HG03460 (cell line): ENCODE data around the gene TMEM191C.
A peak's percentile ranks its signal among the peaks of the same experiment; 100 is the strongest.
"Not testable (repeated sequence)": the region's sequence is repeated elsewhere in the genome, so short reads cannot be mapped to it uniquely, and the experiment has no call there.

Experiments used
- ATAC-seq: cut with Tn5 transposase; IDR thresholded peaks from one replicate; pipeline ENCODE4 v1.9.1; 2021; ENCODE audit not compliant: unreplicated experiment

TMEM191C gene

DNA sequence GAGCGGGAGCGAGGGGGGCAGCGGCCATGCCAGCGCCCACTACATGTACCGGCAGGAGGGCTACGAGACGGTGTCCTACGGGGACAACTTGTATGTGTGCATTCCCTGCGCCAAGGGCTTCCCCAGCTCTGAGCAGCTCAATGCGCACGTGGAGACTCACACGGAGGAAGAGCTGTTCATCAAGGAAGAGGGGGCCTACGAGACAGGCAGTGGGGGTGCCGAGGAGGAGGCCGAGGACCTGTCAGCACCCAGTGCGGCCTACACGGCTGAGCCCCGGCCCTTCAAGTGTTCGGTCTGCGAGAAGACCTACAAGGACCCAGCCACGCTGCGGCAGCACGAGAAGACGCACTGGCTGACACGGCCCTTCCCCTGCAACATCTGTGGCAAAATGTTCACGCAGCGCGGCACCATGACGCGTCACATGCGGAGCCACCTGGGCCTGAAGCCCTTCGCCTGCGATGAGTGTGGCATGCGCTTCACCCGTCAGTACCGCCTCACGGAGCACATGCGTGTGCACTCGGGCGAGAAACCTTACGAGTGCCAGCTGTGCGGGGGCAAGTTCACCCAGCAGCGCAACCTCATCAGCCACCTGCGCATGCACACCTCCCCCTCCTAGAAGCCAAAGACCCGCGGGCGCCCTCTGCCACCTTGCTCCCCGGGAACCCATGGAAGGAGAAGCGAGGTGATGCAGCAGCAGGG is 20.9 kb upstream of the TMEM191C start:
- no peak for ATAC-seq

DNA sequence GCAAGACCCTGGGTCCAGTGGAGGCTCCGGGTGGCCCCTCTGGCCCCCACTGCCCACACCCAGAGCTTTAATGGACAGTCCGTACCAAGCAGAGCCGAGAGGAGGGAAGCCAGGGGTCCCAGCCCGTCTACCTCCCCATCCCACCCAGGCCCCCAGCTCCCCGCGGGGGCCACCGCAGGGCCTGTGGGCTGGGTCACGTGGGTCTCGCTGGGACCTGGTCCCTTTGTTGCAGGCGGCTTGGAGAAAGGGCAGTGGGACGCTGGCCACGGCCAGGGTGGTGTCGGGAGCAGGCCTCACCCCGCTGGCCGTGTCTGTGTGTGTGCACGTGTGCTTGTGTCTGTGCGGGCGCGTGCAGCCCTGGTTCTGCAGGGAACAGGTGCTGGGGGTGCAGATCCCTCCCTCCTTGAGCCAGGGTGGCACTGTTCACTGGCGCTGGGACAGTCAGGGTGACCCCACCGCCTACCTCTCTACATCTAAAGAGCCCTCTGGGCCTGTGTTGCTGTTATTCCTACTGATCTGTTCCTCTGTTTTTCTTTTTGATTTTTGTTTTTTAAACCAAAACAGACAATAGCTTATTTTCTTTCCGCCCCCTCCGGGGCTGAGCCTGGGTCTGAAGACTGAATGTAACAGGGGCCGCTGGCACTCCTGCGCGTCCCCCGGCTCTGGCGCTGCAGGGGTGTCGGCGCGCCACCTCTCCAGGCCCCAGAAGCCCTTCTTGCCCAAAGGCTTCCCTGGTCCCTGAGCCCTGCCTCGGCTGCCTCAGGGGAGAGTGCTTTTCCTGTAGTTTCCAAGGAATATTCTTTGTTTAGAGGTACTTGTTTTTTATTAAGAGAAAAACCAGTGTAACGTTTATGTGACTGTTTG is 20.1 kb upstream of the TMEM191C start:
- ATAC-seq: no peak

DNA sequence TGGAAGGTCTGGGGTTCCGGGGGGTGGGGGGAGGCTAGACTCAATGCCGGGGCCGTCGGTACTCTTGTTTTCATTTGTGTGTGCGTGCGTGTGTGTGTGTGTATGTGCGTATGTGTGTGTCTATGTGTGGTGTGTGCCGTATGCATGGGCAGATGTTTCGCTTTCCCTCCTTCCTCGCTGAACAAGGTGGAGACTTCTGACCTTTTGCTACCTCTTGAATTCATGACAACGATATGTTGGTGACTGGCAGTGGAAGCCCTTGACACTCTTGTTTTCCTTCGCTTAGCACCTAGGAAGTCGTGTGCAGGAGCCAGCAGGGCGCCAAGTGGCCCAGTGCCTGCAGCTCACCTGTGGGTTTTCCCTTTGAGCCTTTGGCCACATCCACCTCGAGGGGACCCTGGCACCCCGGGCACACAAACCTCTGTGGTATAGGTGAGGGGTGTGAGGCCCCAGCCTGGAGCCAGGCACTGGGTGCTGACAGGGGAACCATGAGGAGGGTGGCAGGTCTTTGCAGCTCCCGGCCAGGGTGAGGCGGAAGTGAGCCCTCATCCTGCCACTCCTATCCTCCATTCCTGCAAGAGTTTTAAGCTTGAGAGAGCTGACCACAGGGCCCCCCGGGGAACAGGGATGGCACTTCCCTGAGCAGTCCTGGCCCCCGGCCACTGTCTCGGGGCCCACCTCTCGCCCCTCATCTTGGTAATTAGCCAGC is 19.3 kb upstream of the TMEM191C start:
- no peak for ATAC-seq

DNA sequence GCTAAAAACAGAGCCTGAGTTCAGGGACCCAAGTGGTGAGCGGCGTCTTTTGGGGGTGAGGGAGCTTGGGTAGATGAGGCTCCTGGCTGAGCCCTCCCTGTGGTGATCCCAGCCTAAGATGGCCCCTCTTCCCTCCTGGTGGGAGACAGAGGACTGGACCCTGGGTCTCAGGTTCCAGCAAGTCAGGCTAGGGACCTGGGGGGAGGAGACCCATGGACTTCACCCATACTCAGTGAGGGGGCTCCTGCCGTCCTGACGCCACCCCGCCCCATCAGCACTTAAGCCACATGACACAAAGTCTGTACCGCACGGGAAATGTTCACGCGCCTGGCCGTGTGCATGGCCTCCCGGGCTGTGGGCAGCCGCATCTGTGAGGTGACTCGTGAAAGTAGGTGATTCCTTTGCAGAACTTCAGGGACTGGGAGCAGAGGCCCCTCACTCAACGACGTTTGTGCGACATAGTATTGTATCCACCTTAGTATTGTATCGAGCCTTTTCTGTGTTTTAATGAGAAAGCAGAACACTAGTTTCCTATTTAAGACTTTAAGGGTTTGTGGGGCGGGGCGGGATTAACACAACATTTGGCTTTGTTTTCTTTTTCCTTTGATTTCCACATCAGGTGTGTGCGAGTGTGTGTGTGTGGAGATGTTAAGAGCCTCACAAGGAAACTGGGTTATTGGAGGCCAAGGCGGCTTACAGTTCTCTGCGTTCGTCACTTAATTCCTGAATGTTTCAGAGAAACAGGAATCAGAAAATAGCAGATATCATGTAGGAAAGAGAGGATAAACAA is 18.4 kb upstream of the TMEM191C start:
- ATAC-seq: no peak

GRCh38 chr22:21449531-21450319 is 17.5 kb upstream of the TMEM191C start:
- ATAC-seq: no peak

- no peak for ATAC-seq
Measured at GRCh38 chr22:21450320-21450831, 16.8 kb upstream of the TMEM191C start.

GRCh38 chr22:21450858-21451353 is 16.3 kb upstream of the TMEM191C start:
- ATAC-seq: no peak

DNA sequence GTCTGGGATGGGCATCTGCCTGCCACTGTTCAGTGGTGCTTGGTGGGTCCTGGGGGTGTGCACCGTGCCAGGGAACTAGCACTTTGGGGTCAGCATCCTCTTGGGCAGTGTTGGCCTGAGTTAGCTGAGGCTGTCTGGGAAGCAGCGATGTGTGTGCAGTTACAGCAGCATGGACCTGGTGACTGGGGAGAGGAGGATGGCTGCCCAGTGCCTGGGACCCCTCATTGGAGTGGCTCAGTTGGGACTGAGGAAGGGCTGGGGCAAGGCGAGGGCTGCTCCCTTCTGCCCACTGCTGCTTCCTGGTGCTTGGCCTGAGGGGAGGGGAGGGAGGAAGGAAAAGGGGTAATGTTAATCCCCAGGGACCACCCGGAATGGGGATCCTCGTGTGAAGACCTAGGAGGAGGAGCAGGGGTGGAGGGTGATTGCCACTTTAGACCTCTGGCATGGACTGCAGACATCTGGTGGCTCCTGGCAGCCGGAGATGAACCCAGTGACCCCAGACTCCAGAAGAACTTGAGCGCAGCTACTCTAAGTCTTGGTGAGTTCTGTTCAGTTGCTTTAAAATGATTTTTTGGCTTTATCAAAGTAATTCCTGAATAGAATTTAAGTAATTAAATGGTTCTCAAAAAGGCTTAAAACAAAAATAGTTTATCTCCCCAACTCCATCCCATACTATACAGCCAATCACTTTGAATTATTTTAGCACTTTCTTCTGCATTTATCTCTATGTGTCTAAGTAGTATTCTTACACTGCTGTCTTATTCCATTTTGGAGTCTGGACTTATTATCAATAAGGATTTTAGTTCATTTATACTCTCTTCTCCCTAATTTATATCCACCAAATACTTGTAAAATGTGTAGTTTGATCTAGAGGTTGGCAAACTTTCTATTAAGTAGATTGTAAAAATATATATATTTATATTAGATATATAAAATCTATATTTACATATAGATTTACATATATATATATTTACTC is 15.4 kb upstream of the TMEM191C start:
- no peak for ATAC-seq

- not testable (repeated sequence) for ATAC-seq
Measured at GRCh38 chr22:21452666-21453065, 14.5 kb upstream of the TMEM191C start.

DNA sequence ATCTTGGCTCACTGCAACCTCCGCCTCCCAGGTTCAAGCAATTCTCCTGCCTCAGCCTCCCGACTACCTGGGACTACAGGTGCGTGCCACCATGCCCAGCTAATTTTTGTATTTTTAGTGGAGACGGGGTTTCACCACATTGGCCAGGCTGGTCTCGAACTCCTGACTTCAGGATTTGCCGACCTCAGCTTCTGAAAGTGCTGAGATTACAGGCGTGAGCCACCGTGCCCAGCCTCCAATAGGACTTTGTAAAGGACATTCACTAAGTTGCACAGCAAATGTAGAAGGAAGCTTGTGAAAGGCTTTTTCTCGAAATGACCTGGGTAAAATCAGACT is 12.2 kb upstream of the TMEM191C start:
- not testable (repeated sequence) for ATAC-seq

DNA sequence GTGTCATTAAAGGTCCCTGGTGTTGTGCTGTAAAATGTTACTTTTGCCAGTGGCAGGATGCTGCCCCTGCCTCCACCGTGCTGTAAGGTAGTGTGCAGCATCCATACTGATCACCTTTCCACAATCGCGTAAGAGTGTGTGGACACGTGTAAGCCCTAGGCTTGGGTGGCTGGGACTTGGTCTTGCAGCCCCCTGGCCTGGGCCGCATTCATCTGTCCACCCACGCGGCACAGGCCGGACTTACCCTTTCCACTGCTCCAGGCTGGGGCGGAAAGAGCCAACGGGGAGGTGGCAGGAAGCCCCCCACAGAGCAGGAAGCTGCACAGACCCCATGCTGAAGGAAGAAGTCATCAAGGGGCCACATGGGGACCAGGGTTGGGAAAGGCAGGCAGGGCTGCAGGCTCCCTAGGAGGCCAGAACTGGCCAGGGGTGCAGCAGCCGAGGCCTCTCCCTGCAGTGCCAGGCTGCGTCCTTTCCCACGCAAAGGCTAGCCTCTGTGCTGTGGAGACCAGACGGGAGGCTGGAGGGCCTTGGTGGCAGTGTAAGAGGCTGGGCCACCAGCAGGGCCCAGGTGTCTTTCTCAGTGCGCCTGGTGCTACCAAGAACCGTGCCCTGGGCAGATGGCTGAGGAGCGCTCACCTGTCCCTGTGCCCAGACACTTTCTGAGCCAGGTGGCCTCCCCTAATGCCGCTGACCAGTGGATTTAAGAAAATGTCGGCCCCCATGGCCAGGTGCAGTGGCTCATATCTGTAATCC is 11.7 kb upstream of the TMEM191C start:
- ATAC-seq: no peak

GRCh38 chr22:21457023-21457787 is 10.0 kb upstream of the TMEM191C start:
- ATAC-seq: no peak

- ATAC-seq: not testable (repeated sequence)
Measured at GRCh38 chr22:21462672-21463071, 4.5 kb upstream of the TMEM191C start.

DNA sequence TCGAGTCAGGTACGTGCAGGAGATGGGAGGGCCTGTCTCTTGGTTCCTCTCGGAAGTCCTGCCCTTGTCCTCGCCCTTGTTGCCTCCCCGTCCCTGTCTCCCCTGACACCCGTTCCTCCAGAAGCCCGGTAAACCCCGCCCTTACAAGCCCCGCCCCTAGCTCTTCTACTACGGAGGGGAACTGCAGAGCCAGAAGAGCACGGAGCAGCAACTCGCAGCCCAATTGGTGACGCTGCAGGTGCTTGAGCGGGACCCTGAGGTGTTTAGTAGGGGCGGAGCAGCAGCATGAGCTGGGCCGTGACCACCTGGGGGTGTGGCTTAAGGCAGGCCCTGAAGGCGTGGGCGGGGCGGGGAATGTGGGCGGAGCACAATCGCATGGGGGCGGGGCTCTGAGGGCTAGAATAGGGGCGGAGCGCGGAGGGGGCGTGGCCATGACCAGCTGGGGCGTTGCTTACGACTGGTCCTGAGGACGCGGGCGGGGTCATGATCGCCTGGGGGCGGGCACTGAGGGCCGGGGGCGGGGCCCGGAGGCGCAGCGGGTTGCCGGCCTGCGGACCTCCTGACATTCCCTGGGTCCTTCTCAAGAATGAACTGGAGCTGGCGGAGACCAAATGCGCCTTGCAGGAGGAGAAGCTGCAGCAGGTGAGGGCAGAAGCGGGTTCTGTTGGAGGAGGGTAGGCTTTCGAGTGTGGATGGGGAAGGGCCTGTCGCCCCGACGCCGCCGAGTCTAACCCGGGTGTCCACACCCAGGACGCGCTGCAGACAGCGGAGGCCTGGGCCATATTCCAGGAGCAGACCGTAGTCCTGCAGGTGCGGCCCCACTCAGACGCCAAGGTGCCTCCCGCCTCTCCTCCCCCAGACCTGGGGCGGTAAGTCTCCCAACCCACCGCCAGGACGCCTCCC is 1.3 kb downstream of the TMEM191C start:
- peak; percentile 77 for ATAC-seq

- ATAC-seq: not testable (repeated sequence)
Measured at GRCh38 chr22:21469097-21469994, 2.2 kb downstream of the TMEM191C start.
